Neural cell (in vitro differentiated cells): ENCODE measurements around the gene FBXO24. TPM values are rescaled to one million over a fixed set of nuclear protein-coding genes. Genes with fewer than 3 reads are reported as not detected.

Source experiments
- H2AFZ ChIP-seq: fragments of 200-600, 300-800 bp; sonication (generic), shearing (Covaris generic); 2 replicates; pipeline ENCODE4 v1.6.0; 2014; ENCODE audit warnings: low read depth, mild to moderate bottlenecking, antibody characterized with exemption, low read length, moderate library complexity
- H3F3A ChIP-seq: fragments of 200-600 bp; shearing (Covaris generic); 2 replicates; pipeline ENCODE4 v1.6.1; 2016; ENCODE audit warnings: mild to moderate bottlenecking, moderate library complexity, mixed read lengths, antibody characterized with exemption, low read length; ENCODE audit not compliant: insufficient read depth, poor library complexity, severe bottlenecking
- H3K27ac ChIP-seq: fragments of 200-600, 300-800 bp; sonication (generic), shearing (Covaris generic); 2 replicates; pipeline ENCODE4 v1.5.1; 2014; ENCODE audit warnings: mild to moderate bottlenecking, low read length, moderate library complexity
- H3K27me3 ChIP-seq: fragments of 300-800, 200-600 bp; sonication (generic), shearing (Covaris generic); 2 replicates; pipeline ENCODE4 v1.6.0; 2014; ENCODE audit warnings: mild to moderate bottlenecking, low read depth, low read length, moderate library complexity; ENCODE audit not compliant: insufficient read depth
- H3K36me3 ChIP-seq: fragments of 300-800, 200-600 bp; sonication (generic), shearing (Covaris generic); 2 replicates; pipeline ENCODE4 v1.5.1; 2014; ENCODE audit warnings: mild to moderate bottlenecking, antibody characterized with exemption, low read length, moderate library complexity; ENCODE audit not compliant: insufficient read depth
- H3K4me2 ChIP-seq: fragments of 300-800, 200-600 bp; sonication (generic), shearing (Covaris generic); 2 replicates; pipeline ENCODE4 v1.6.0; 2014; ENCODE audit warnings: mild to moderate bottlenecking, low read length
- H3K4me3 ChIP-seq: fragments of 300-800, 200-600 bp; sonication (generic), shearing (Covaris generic); 2 replicates; pipeline ENCODE4 v1.5.1; 2014; ENCODE audit warnings: mild to moderate bottlenecking, low read length, moderate library complexity
- H3K79me2 ChIP-seq: fragments of 200-600 bp; shearing (Covaris generic); replicated peaks from 2 replicates; pipeline ENCODE4 v1.6.0; 2014; ENCODE audit warnings: mild to moderate bottlenecking, low read length, moderate library complexity; ENCODE audit not compliant: insufficient read depth
- H3K9ac ChIP-seq: fragments of 300-800, 200-600 bp; sonication (generic), shearing (Covaris generic); 2 replicates; pipeline ENCODE4 v1.6.1; 2016; ENCODE audit warnings: mild to moderate bottlenecking, low read length, mixed read lengths
- H3K9me2 ChIP-seq: fragments of 200-600 bp; shearing (Covaris generic); 2 replicates; pipeline ENCODE4 v1.6.1; 2016; ENCODE audit warnings: mild to moderate bottlenecking, low read length, mixed read lengths; ENCODE audit not compliant: insufficient read depth
- H3K9me3 ChIP-seq: fragments of 200-600, 300-800 bp; sonication (generic), shearing (Covaris generic); 2 replicates; pipeline ENCODE4 v1.6.1; 2016; ENCODE audit warnings: mild to moderate bottlenecking, mixed run types, low read length, moderate library complexity, mixed read lengths
- H4K20me1 ChIP-seq: fragments of 200-600 bp; shearing (Covaris generic); 2 replicates; pipeline ENCODE4 v1.6.1; 2016; ENCODE audit warnings: mild to moderate bottlenecking, mixed run types; ENCODE audit not compliant: insufficient read depth
- CTCF ChIP-seq: fragments of 450-650 bp; IDR thresholded peaks from 2 replicates; pipeline ENCODE4 v1.5.1; 2014; ENCODE audit warnings: antibody characterized with exemption, mild to moderate bottlenecking, moderate library complexity; ENCODE audit not compliant: poor library complexity, severe bottlenecking
- EP300 ChIP-seq: fragments of 450-650 bp; conservative IDR thresholded peaks from 2 replicates; pipeline ENCODE4 v1.6.1; 2014; ENCODE audit warnings: antibody characterized with exemption, mild to moderate bottlenecking, moderate library complexity; ENCODE audit not compliant: poor library complexity, severe bottlenecking
- EZH2 ChIP-seq: fragments of 200-600, 300-800 bp; shearing (Covaris generic), sonication (generic); IDR thresholded peaks from 2 replicates; pipeline ENCODE4 v1.6.1; 2014; ENCODE audit warnings: antibody characterized with exemption, low read length, borderline replicate concordance, mild to moderate bottlenecking; ENCODE audit not compliant: insufficient read depth, poor library complexity, severe bottlenecking
- MXI1 ChIP-seq: fragments of 450-650 bp; conservative IDR thresholded peaks from 2 replicates; pipeline ENCODE4 v1.6.1; 2014; ENCODE audit warnings: antibody characterized with exemption, mild to moderate bottlenecking; ENCODE audit not compliant: poor library complexity, severe bottlenecking
- POLR2AphosphoS5 ChIP-seq: IDR thresholded peaks from 2 replicates; pipeline ENCODE4 v1.6.1; 2012
- RAD21 ChIP-seq: fragments of 450-650 bp; conservative IDR thresholded peaks from 2 replicates; pipeline ENCODE4 v1.6.1; 2014; ENCODE audit warnings: antibody characterized with exemption, mild to moderate bottlenecking, moderate library complexity
- REST ChIP-seq: IDR thresholded peaks from 2 replicates; pipeline ENCODE4 v1.6.1; 2012; ENCODE audit warnings: borderline replicate concordance
- SMC3 ChIP-seq: fragments of 450-650 bp; conservative IDR thresholded peaks from 2 replicates; pipeline ENCODE4 v1.6.1; 2014; ENCODE audit warnings: antibody characterized with exemption, mild to moderate bottlenecking, moderate library complexity; ENCODE audit not compliant: poor library complexity
- TAF1 ChIP-seq: IDR thresholded peaks from 2 replicates; pipeline ENCODE4 v1.6.1; 2012; ENCODE audit warnings: low read depth
- polyA plus RNA-seq: library from polyadenylated mRNA; depleted of rRNA; stranded (reverse); fragments of >200 nt; gene quantifications from 2 replicates; pipeline ENCODE4 v1.2.3, GENCODE V29; 2014

Gene FBXO24
- polyA plus RNA-seq, 1 donor from 2014 or later = 0.52 TPM

DNA sequence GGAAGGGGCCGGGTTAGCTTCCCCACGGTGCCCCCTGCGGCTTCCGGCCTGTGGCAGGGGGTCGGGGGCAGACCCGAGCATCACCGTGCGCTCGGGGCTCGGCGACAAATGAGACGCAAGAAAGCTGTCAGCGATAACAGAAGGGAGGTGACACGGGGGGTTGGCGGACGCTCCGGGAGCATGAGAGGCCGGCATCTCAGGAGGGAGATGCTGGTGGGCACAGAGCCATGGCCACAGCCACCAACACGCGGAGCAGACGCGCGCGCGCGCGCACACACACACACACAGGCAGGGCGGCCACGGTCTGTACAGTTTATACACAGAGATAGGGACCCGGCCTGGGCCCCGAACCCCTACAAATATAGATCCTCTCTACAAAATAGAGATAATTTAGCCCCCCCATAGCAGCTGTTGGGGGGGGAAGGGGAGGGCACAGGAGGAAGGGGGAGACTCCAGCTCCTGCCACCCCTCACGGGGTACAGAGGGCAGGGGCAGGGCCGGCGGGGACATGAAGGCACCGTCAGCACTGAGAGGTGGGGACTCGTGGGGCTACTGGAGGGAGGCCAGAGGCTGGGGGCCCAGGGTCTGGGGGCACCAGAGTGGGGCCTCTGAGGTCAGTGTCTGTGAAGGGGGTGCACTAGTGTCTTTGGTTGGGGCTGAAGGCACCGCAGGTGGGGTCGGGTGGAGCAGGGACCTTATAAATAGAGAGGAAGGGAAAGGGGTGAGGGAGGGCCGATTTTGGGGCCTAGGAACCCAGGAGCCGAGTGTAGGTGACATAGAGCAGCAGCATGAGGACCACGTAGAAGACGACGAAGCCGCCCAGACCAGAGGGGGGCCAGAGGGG lies 11.5 kb upstream of the FBXO24 start:
- no peaks in the 10 kb centered on the region for H3K9me2 ChIP-seq
- H3K4me2 ChIP-seq = no peak overlapping the region
- no peak overlapping the region for H2AFZ ChIP-seq
- no peak for TF ChIP-seq POLR2AphosphoS5
- TF ChIP-seq CTCF = no peak
- TF ChIP-seq MXI1 = no peak
- no peak for TF ChIP-seq REST
- no peak for TF ChIP-seq EZH2
- no peak for TF ChIP-seq RAD21
- TF ChIP-seq SMC3 = no peak
- no peak for TF ChIP-seq TAF1
- no peak for TF ChIP-seq EP300
- H3F3A ChIP-seq = no peaks in the 10 kb centered on the region
- no peaks in the 10 kb centered on the region for H4K20me1 ChIP-seq
- H3K9me3 ChIP-seq = no peaks in the 10 kb centered on the region
- no peaks in the 10 kb centered on the region for H3K79me2 ChIP-seq
- no peaks in the 10 kb centered on the region for H3K36me3 ChIP-seq
- H3K27ac ChIP-seq = no peak overlapping the region
- H3K4me3 ChIP-seq = no peak overlapping the region
- H3K27me3 ChIP-seq = peaks cover 19% of the 10 kb centered on the region
- H3K9ac ChIP-seq = no peak overlapping the region

DNA sequence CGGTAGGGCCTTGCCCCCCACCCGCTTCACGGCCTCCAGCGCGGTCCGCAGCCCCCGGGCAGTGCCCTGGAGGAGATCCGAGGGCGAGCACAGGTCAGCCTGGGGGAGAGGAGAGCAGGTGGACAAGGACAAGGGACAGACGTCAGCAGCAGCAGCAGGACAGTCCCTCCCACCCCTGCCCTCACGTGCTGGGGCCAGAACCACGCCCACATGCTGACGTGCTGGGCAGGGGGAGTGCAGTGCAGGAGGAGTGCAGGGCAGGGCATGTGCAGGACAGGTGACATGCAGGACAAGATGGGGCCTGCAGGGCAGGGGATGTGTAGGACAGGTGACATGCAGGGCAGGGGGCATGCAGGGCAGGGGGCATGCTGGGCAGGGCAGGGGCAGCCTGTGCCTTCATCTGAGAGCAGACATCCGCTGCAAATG lies 10.9 kb upstream of the FBXO24 start:
- Histone ChIP-seq H3K9ac (no peak overlapping the region), H3K79me2 (no peaks in the 10 kb centered on the region), H3K9me3 (no peaks in the 10 kb centered on the region), H2AFZ (no peak overlapping the region), H3K9me2 (no peaks in the 10 kb centered on the region), H3F3A (no peaks in the 10 kb centered on the region), H4K20me1 (no peaks in the 10 kb centered on the region), H3K4me2 (no peak overlapping the region), H3K36me3 (no peaks in the 10 kb centered on the region), H3K4me3 (no peak overlapping the region), H3K27ac (no peak overlapping the region), H3K27me3 (peaks cover 12% of the 10 kb centered on the region)
- TF ChIP-seq REST (no peak), EZH2 (no peak), CTCF (no peak), MXI1 (no peak), POLR2AphosphoS5 (no peak), EP300 (no peak), RAD21 (no peak), SMC3 (no peak), TAF1 (no peak)
